NCI-H460 (cell line): ENCODE data around the gene PSMG2. TPM values are rescaled to one million over a fixed set of nuclear protein-coding genes. Genes with fewer than 3 reads are reported as not detected.
"Not testable (repeated sequence)": the region's sequence is repeated elsewhere in the genome, so short reads cannot be mapped to it uniquely, and the experiment has no call there.

Experiments used
- DNase-seq: peaks from one replicate; pipeline ENCODE4 v3.0.0-alpha.2; 2016; ENCODE audit warnings: low read depth; ENCODE audit errors: extremely low read depth
- total RNA-seq: library from RNA; depleted of rRNA; stranded (reverse); fragments of >200 nt; shearing (Covaris generic); gene quantifications from 2 replicates; pipeline ENCODE4 v1.2.3, GENCODE V29; 2014

Gene PSMG2
- total RNA-seq, 1 experiment from 2014 or later: 136 TPM

DNA sequence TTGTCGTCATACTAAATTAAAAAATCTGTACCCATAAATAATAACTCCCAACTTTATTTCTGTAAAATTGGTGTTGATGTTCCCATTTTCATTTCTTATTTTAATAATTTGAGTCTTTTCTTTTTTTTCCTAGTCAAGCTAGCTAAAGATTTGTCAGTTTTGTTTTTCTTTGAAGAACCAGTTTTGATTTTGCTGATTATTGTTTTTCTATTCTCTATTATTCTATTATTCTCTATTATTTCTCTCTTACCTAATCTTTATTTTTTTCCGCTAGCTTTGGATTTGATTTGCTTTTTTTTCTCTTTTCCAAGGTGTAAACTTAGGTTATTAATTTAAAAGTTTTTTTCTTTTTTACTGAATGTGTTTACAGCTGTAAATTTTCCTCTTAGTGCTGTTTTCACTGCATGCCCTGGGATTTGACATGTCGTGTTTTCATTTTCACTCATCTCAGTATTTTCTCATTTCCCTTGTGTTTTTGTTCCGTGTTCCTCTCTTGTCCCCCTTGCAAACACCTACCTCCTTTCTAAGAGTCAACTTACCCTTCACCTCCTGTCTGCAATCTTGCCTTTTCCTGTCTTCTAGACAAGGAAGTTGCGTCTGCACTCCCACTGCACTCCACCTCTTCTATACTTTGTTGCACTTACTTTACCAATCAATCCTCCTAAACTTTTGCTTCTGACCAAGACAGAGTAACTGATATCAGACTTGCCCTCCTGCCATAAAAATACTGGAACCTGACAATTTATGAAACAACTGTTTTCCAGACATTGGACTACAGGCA is 18.8 kb downstream of the PSMG2 start:
- DNase-seq: no peak

GRCh38 chr18:12722731-12723130 is 19.9 kb downstream of the PSMG2 start:
- DNase-seq: no peak

DNA sequence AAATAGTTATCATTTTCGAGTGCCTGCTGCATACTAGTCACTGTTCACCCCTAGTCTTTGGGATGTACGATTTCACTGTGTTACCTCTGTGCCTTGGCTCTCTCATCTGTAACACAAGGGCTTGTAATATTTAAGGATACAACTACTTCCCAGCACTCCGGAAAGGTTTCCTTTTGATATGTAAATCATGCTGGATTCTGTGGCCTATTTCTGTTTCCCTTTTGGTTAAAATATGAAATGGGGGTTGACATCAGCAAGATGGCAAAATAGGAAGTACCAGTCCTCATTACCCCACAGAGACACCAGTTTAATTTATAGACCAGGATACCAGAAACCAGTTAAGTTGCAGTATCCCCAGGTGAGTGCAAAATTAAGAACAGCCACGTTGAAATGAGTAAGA is 23.5 kb downstream of the PSMG2 start:
- DNase-seq: no peak

DNA sequence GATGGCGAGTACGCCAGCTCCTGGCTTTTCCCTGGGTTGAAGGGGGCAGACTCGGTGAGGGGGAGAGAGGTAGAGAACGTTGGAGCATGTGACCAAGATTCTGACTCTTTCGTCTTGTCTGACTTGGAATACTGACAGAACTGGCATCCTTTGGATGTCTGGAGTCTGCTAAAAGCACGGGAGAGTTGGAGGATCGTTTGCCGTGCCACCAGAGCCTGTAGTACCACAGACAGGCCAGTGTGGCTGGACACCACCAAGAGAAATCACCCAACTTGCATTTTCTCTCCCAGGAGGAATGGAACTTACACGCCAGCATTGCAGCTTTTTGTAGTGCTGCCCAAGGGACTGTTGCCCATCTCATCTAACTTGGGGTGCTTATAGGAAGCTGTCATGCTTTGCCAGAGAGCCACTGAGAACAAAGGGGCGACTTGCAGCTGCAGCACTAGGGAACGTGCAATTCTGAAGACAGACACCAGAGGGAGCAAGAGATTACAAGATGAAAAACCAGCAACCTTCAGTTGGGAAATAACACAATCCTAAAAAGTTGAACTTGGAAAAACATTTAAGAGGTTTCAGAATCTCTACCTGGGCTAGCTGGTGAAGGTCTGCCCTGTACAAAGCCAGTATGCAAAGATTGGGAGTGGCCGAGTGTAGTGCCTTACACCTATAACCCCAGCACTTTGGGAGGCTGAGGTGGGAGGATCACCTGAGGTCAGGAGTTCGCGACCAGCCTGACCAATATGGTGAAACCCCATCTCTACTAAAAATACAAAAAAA is 24.1 kb downstream of the PSMG2 start:
- peak; percentile 47 for DNase-seq

GRCh38 chr18:12737243-12737902 is 34.5 kb downstream of the PSMG2 start:
- DNase-seq: no peak

DNA sequence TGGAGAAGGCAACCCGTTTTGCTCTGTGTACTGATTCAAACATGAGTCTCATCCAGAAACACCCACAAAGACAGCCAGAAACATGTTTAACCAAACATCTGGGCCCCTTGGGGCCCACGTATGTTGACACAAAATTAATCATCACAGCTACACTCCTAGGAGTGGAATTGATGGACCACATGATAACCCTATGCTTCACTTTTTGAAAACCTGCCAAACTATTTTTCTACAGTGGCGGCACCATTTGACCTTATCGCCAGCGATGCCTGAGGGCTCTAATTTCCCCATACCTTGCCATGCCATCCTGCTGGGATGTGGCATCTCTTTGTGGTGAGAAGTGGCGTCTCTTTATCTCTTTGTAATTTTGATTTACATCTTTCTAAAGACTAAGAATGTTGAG is 38.5 kb downstream of the PSMG2 start:
- DNase-seq: peak; percentile 26

GRCh38 chr18:12742453-12742852 is 39.6 kb downstream of the PSMG2 start:
- no peak for DNase-seq

DNA sequence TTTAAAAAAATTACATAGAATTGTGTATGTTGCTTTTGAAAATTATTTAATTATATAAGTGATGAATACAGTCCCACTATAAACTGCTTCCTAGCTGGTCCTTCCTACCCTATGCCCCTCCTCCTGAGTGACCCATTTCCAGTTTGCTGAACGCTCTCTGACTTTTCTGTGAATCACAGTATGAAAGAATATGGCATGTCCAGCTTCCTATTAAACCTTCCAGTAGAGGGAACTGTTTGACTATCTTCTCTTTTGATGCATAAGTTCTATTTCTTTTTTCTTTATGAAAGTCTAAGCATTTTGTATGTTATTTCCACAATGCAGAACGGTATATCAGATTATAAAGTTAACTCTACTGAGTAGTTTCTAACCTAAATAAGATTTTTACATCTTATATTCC is 41.3 kb downstream of the PSMG2 start:
- peak; percentile 45 for DNase-seq

- DNase-seq: no peak
Observed at GRCh38 chr18:12745095-12745795, 42.4 kb downstream of the PSMG2 start.

DNA sequence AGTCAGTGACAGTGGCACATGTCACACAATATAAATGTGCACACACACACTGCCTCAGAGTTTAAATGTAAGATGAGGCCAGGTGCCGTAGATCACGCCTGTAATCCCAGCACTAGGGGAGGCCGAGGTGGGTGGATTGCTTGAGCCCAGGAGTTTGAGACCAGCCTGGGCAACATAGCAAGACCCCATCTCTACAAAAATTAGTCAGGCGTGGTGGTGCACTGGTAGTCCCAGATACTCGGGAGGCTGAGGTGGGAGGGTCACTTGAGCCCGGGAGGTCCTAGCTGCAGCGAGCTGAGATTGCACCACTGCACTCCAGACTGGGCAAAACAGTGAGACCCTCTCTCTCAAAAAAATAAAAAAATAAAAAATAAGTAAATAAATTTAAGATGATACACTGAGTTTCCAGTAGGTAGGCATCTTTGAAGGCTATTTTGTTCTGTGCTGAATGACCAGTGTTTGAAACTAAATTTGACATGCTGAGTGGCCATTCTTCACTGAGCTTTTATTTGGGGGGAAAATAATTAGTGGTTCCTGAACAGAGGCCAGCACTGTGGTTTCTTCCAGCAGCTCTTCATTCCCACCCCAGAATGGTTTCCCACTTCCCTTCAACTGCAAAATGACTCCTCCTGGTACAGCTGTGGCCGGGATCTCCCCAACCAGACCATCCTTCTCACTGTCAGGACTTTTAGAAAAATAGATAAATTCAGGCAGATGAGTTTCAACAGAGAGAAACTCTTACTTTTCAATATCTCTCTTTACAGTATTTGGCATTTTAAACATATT is 44.9 kb downstream of the PSMG2 start:
- no peak for DNase-seq

DNA sequence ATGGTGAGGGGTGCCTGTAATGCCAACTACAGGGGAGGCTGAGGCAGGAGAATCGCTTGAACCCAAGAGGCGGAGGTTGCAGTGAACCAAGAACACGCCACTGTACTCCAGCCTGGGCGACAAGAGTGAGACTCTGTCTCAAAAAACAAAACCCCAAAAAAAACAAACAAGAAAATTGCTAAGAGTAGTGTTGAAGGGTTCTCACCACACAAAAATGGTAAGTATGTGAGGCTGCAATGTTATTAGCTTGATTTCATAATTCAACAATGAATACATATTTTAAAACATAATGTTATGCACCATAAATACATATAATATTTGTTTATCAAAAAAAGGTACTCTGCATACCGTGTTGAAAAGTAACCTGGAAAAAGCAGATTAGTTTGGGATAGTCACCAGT is 45.8 kb downstream of the PSMG2 start:
- DNase-seq: no peak

- no peak for DNase-seq
Observed at GRCh38 chr18:12749121-12749520, 46.3 kb downstream of the PSMG2 start.

GRCh38 chr18:12750076-12750714 is 47.4 kb downstream of the PSMG2 start:
- DNase-seq: no peak

- DNase-seq: no peak
Observed at GRCh38 chr18:12750715-12751502, 48.1 kb downstream of the PSMG2 start.

GRCh38 chr18:12751503-12751884 is 48.7 kb downstream of the PSMG2 start:
- no peak for DNase-seq

GRCh38 chr18:12751891-12752290 is 49.0 kb downstream of the PSMG2 start:
- no peak for DNase-seq

GRCh38 chr18:12754511-12754910 is 51.7 kb downstream of the PSMG2 start:
- DNase-seq: no peak

DNA sequence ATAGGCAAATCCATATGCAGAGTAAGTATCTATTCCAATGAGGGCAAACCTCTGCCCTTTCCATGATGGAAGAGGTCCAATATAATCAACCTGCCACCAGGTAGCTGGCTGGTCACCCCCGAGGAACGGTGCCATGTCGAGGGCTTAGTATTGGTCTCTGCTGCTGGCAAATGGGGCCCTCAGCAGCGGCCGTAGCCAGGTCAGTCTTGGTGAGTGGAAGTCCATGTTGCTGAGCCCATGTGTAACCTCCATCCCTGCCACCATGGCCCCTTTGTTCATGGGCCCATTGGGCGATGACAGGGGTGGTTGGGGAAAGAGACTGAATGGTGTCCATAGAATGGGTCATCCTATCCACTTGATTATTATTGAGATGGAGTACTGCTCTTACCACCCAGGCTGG is 52.8 kb downstream of the PSMG2 start:
- DNase-seq: not testable (repeated sequence)
